Caco-2 (cell line): ENCODE data around the gene CACNA2D2. TPM values are rescaled to one million over a fixed set of nuclear protein-coding genes. Genes with fewer than 3 reads are reported as not detected.
A peak's percentile ranks its signal among the peaks of the same experiment; 100 is the strongest.

ENCODE experiments used
- Bru-seq: library from RNA; stranded (reverse); fragments of 400-500 nt; gene quantifications from one replicate; lab custom pipeline; 2021; lab: Mats Ljungman, UMichigan
- BruChase-seq, 2 experiments: library from RNA; stranded (reverse); fragments of 400-500 nt; gene quantifications; one replicate each; lab custom pipeline; 2021; lab: Mats Ljungman, UMichigan
- BruUV-seq: library from RNA; stranded (reverse); fragments of 400-500 nt; replicated peaks from 2 replicates; lab custom pipeline; 2021; lab: Mats Ljungman, UMichigan
- CTCF ChIA-PET: fragments of 300-600 bp; sonication (Branson Sonifier 250); formaldehyde crosslinking; loops from one replicate; lab custom pipeline; 2022; ENCODE audit warnings: antibody characterized with exemption; lab: Charles Lee
- POLR2A ChIA-PET: fragments of 300-600 bp; sonication (Branson Sonifier 250); formaldehyde crosslinking; loops from one replicate; lab custom pipeline; 2022; ENCODE audit warnings: antibody characterized with exemption; lab: Charles Lee
- DNase-seq, 2 experiments: peaks; one replicate each; pipeline versions ENCODE4 v3.0.0 to v3.0.0-alpha.2; 2020 to 2022
- H3K27me3 ChIP-seq: replicated peaks from 2 replicates; pipeline ENCODE4 v1.6.0; 2011; ENCODE audit warnings: low read length; ENCODE audit not compliant: control insufficient read depth, insufficient read depth
- H3K36me3 ChIP-seq: 2 replicates; pipeline ENCODE4 v1.5.1; 2011; ENCODE audit warnings: low read length; ENCODE audit not compliant: control insufficient read depth, insufficient read depth
- H3K4me1 ChIP-seq: fragments of 250-450 bp; sonication (Bioruptor Pico); 2 replicates; pipeline ENCODE4 v1.5.1; 2020; ENCODE audit warnings: mild to moderate bottlenecking
- H3K4me3 ChIP-seq: 2 replicates; pipeline ENCODE4 v1.5.1; 2011; ENCODE audit warnings: low read depth, mild to moderate bottlenecking, control low read depth, low read length
- H3K9me3 ChIP-seq: fragments of 250-450 bp; sonication (Bioruptor Pico); 2 replicates; pipeline ENCODE4 v1.5.1; 2020; ENCODE audit warnings: mild to moderate bottlenecking, moderate library complexity
- H3K27ac Mint-ChIP-seq: one replicate; pipeline ENCODE4 v1.8.0; 2022; ENCODE audit warnings: mixed read lengths; ENCODE audit not compliant: unreplicated experiment
- H3K27me3 Mint-ChIP-seq: one replicate; pipeline ENCODE4 v1.8.0; 2022; ENCODE audit warnings: mixed read lengths; ENCODE audit not compliant: insufficient read depth, unreplicated experiment
- H3K36me3 Mint-ChIP-seq: one replicate; pipeline ENCODE4 v1.8.0; 2022; ENCODE audit warnings: mild to moderate bottlenecking, mixed read lengths; ENCODE audit not compliant: insufficient read depth, unreplicated experiment
- H3K4me1 Mint-ChIP-seq: one replicate; pipeline ENCODE4 v1.8.0; 2022; ENCODE audit warnings: low read depth, mixed read lengths; ENCODE audit not compliant: unreplicated experiment
- H3K4me3 Mint-ChIP-seq: one replicate; pipeline ENCODE4 v1.8.0; 2022; ENCODE audit warnings: mild to moderate bottlenecking, moderate library complexity, mixed read lengths; ENCODE audit not compliant: unreplicated experiment
- H3K9me3 Mint-ChIP-seq: one replicate; pipeline ENCODE4 v1.8.0; 2022; ENCODE audit warnings: mixed read lengths; ENCODE audit not compliant: unreplicated experiment
- CTCF ChIP-seq, 2 experiments: fragments of 200-600 bp in 1 of 2; IDR thresholded peaks; 1 replicate in 1 of 2; 2 replicates in 1 of 2; pipeline versions ENCODE4 v1.5.1 to v1.8.0; 2011 to 2022; ENCODE audit warnings: antibody characterized with exemption in 1 of 2, control low read depth in 1 of 2, inconsistent platforms in 1 of 2, low read depth in 1 of 2, low read length in 1 of 2, mild to moderate bottlenecking in 1 of 2, moderate library complexity in 1 of 2; ENCODE audit not compliant: insufficient read depth in 1 of 2, severe bottlenecking in 1 of 2, unreplicated experiment in 1 of 2
- intact Hi-C: fragments of 100-400 bp; cut with micrococcal nuclease; formaldehyde crosslinking; loops from one replicate; pipeline ENCODE4 v1.10.0; 2022; ENCODE audit not compliant: unreplicated experiment
- long read RNA-seq: library from polyadenylated mRNA; stranded (forward); transcript quantifications from one replicate; pipeline ENCODE4 v2.0.0, GENCODE V29; 2022
- total RNA-seq: library from RNA; stranded (reverse); gene quantifications from 2 replicates; pipeline ENCODE4 v1.2.3, GENCODE V29; 2022

Gene CACNA2D2
- 0.25 and 0.35 TPM in 2 replicates for total RNA-seq
- Bru-seq, nascent RNA, result percentile 11 among the genes with signal in this experiment
- BruChase-seq, experiment 1, labeled RNA remaining after a 2-hour chase, result percentile 10 among the genes with signal in this experiment
- BruChase-seq, experiment 2, labeled RNA remaining after a 6-hour chase, result percentile 12 among the genes with signal in this experiment
- long read RNA-seq, result 0 reads

DNA sequence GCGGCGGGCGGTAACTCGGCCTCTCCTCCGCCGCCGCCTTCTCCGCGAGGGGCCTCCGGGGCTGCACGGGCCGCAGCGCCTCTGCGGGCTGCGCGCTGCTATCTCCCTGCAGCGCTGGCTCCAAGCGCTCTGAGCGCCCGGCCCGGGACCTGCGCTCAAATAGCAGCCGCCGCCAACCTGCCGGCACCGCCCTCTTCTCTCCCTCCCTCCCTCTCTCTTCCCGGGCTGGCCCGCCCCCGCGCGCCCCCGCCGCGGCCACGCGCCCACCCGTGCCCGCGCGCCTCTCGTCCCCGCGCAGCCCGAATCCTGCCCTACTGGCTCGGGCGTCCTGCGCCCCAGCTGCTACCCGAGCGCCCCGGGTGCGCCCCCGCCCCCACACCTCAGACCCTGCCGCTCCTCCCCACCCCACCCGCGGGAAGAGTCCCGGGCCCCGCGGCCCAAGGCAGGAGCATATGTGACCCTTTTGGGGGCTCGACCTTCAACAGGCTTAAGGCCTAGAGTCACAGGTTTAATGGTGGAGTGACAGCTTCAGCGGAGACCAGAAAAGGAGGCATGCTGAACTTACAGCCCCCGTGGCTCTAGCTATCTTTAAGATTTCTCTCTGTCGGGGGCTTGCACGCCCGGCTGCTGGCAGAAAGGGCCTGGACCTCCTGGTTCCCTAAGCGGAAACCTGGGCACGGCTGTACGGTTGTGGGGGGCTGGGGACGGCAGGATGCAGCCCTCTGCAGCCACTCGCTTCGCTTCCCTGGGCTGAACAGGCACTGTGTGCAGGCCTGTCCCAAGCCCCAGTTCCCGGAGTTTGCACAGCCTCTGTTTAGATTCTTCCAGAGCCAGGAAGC lies at the start of gene CACNA2D2:
CACNA2D2 (minus strand) TSS at position 131 of the 839 bp plus-strand sequence. CDS start 211 bp downstream, outside the sequence.
- no TSS peak for BruUV-seq
- TF ChIP-seq CTCF (IDR thresholded peaks at IDR 0.05; ENCODE audit: insufficient read depth in 1 of 2, low read depth in 1 of 2, low read length in 1 of 2, severe bottlenecking in 1 of 2, unreplicated experiment in 1 of 2), result peak in 1 of 2 experiments; percentile 5
- H3K27me3 ChIP-seq, result peaks cover 4% of the 10 kb centered on the region
- CTCF ChIA-PET, result interaction anchor here (0.6 kb wide), 1 partner anchor 277 kb away, joined by 4 read pairs; no protein-coding TSS in a partner anchor
- H3K4me3 ChIP-seq, result peak within 1 kb of the TSS; percentile 27
- no peaks in the 10 kb centered on the region for H3K9me3 ChIP-seq
- Mint-ChIP-seq H3K9me3 (no peaks in the 10 kb centered on the region), H3K4me3 (peak within 1 kb of the TSS; percentile 51), H3K36me3 (no peaks in the 10 kb centered on the region), H3K27ac (no peak within 1 kb of the TSS), H3K4me1 (no peaks in the 10 kb centered on the region), H3K27me3 (peaks cover 30% of the 10 kb centered on the region)
- DNase-seq, result peak; percentile 55 to 64
- POLR2A ChIA-PET, result no interaction called here
- 0 out of 2 replicates have a peak, but pooled peaks cover 4% of the 10 kb centered on the region for H3K4me1 ChIP-seq
- intact Hi-C loops, result loop anchor here (5.0 kb wide), 1 partner anchor 66 kb away; no protein-coding TSS in a partner anchor
- H3K36me3 ChIP-seq, result no peaks in the 10 kb centered on the region

GRCh38 chr3:50552598-50552997 lies 49.2 kb upstream of the CACNA2D2 start:
- BruUV-seq, result no TSS peak
- no peak for TF ChIP-seq CTCF (IDR thresholded peaks at IDR 0.05; ENCODE audit: insufficient read depth in 1 of 2, low read depth in 1 of 2, low read length in 1 of 2, severe bottlenecking in 1 of 2, unreplicated experiment in 1 of 2)
- Mint-ChIP-seq H3K4me1 (no peaks in the 10 kb centered on the region), H3K27me3 (peaks cover 4% of the 10 kb centered on the region), H3K36me3 (no peaks in the 10 kb centered on the region), H3K4me3 (no peak overlapping the region), H3K27ac (no peak overlapping the region), H3K9me3 (no peaks in the 10 kb centered on the region)
- no peaks in the 10 kb centered on the region for H3K4me1 ChIP-seq
- no peak overlapping the region for H3K4me3 ChIP-seq
- H3K27me3 ChIP-seq, result no peaks in the 10 kb centered on the region
- H3K9me3 ChIP-seq, result no peaks in the 10 kb centered on the region
- ChIA-PET CTCF (interaction anchor here (2.3 kb wide), 1 partner anchor 63 kb away, joined by 7 read pairs; no protein-coding TSS in a partner anchor), POLR2A (no interaction called here)
- intact Hi-C loops, result no loop called here
- no peaks in the 10 kb centered on the region for H3K36me3 ChIP-seq
- no peak for DNase-seq
